HG03575 (cell line): Measurements from ENCODE around the gene CHGA.

Source experiments
- ATAC-seq: cut with Tn5 transposase; IDR thresholded peaks from one replicate; pipeline ENCODE4 v1.9.1; 2021; ENCODE audit not compliant: unreplicated experiment, insufficient number of reproducible peaks, low FRiP score; ENCODE audit errors: extremely low read depth

Gene CHGA

GRCh38 chr14:92968291-92969020, 45.5 kb downstream of the CHGA start:
- ATAC-seq = no peak

- ATAC-seq = no peak
Measured at GRCh38 chr14:92969430-92969829, 46.5 kb downstream of the CHGA start.

GRCh38 chr14:92969871-92970270, 46.9 kb downstream of the CHGA start:
- no peak for ATAC-seq

GRCh38 chr14:92970271-92970670, 47.3 kb downstream of the CHGA start:
- no peak for ATAC-seq

- no peak for ATAC-seq
Measured at GRCh38 chr14:92971601-92972180, 48.7 kb downstream of the CHGA start.

- ATAC-seq = no peak
Measured at GRCh38 chr14:92973261-92973797, 50.4 kb downstream of the CHGA start.

- ATAC-seq = no peak
Measured at GRCh38 chr14:92973798-92974372, 50.9 kb downstream of the CHGA start.

GRCh38 chr14:92974541-92975345, 51.8 kb downstream of the CHGA start:
- ATAC-seq = no peak

GRCh38 chr14:92976268-92976667, 53.3 kb downstream of the CHGA start:
- ATAC-seq = no peak

GRCh38 chr14:92978229-92979021, 55.5 kb downstream of the CHGA start:
- ATAC-seq = no peak

- ATAC-seq = no peak
Measured at GRCh38 chr14:92980866-92981265, 57.9 kb downstream of the CHGA start.

GRCh38 chr14:92981726-92982125, 58.8 kb downstream of the CHGA start:
- ATAC-seq = no peak

- ATAC-seq = no peak
Measured at GRCh38 chr14:92982956-92983355, 60.0 kb downstream of the CHGA start.

- no peak for ATAC-seq
Measured at GRCh38 chr14:92984082-92984788, 61.3 kb downstream of the CHGA start.
